Thyroid gland (tissue), 4 donors: Measurements from ENCODE around the gene COL19A1.

ENCODE experiments used
- CTCF ChIP-seq, 6 experiments: fragments of 200-600 bp in 3 of 6; fragments of 450-650 bp in 3 of 6; sonication (generic) in 3 of 6; IDR thresholded peaks; one replicate each; pipeline ENCODE4 v1.5.1; 2016 to 2019; ENCODE audit warnings: antibody characterized with exemption in 6 of 6, mild to moderate bottlenecking in 2 of 6, inconsistent platforms in 1 of 6, moderate library complexity in 1 of 6
- POLR2A ChIP-seq, 2 donors: fragments of 450-650 bp; IDR thresholded peaks; one replicate each; pipeline ENCODE4 v1.6.1; 2017; ENCODE audit warnings: antibody characterized with exemption in 2 of 2, mild to moderate bottlenecking in 2 of 2, moderate library complexity in 1 of 2

GRCh38 chr6:70163795-70164194 is 297.4 kb downstream of the COL19A1 start:
- TF ChIP-seq CTCF (IDR thresholded peaks at IDR 0.05) = no peak
- no peak for TF ChIP-seq POLR2A (IDR thresholded peaks at IDR 0.05)
